ENCODE data around the gene WASHC3.

DNA sequence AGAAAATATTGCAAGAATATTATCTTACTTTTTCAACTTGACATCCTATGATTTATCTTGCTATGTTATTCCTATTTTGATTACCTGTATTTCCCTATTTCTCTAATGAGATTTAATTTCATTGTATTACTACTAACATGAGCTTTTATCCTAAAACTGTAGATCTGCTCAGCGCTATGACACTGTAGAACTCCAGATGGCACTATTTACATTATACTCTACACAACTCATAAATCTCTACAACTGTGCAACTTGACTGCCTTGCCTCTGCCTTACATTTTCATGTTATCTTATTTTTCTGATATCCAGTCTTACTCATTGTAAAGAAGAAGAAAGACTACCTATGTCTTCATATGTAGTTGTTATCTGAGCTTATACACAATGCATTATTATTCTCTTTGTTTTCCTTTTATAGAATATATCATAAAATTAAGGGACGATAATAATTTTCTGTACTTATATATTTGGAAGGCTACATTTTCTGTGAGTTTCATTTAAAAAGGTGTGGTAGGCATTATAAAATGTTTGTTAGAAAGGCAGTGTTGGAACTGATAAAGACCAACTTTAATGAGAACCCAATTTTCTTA is 34.0 kb upstream of the WASHC3 start:
- TF ChIP-seq, protein P1, sequence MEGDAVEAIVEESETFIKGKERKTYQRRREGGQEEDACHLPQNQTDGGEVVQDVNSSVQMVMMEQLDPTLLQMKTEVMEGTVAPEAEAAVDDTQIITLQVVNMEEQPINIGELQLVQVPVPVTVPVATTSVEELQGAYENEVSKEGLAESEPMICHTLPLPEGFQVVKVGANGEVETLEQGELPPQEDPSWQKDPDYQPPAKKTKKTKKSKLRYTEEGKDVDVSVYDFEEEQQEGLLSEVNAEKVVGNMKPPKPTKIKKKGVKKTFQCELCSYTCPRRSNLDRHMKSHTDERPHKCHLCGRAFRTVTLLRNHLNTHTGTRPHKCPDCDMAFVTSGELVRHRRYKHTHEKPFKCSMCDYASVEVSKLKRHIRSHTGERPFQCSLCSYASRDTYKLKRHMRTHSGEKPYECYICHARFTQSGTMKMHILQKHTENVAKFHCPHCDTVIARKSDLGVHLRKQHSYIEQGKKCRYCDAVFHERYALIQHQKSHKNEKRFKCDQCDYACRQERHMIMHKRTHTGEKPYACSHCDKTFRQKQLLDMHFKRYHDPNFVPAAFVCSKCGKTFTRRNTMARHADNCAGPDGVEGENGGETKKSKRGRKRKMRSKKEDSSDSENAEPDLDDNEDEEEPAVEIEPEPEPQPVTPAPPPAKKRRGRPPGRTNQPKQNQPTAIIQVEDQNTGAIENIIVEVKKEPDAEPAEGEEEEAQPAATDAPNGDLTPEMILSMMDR (optimal IDR thresholded peaks at IDR 0.05 in 1 of 3, IDR thresholded peaks at IDR 0.05 in 1 of 3, conservative IDR thresholded peaks at IDR 0.05 in 1 of 3; ENCODE audit: extremely low read depth in 1 of 3, insufficient read depth in 2 of 3, low read length in 3 of 3): peak in 2 of 3 experiments; percentile 26 to 59
- TF ChIP-seq EZH2 (IDR thresholded peaks at IDR 0.05; ENCODE audit: low read length): no peak
